Naive B cell (primary cell): Measurements from ENCODE around the gene PLAA. TPM values are rescaled to one million over a fixed set of nuclear protein-coding genes. Genes with fewer than 3 reads are reported as not detected.

ENCODE experiments used
- ATAC-seq, 2 donors: fragments of 150-1000 bp; cut with Tn5 transposase; 2 replicates each; pipeline ENCODE4 v1.10.0; 2021; ENCODE audit warnings: low read depth in 2 of 2, mild to moderate bottlenecking in 2 of 2, moderate library complexity in 2 of 2
- DNase-seq: peaks from one replicate; pipeline ENCODE4 v3.0.0; 2022
- H3K27ac Mint-ChIP-seq, 6 donors: one replicate each; pipeline ENCODE4 v1.8.0; 2020 to 2022; ENCODE audit warnings: mild to moderate bottlenecking in 6 of 6, mixed read lengths in 6 of 6, moderate library complexity in 5 of 6, inconsistent platforms in 2 of 6
- H3K27me3 Mint-ChIP-seq, 3 donors: one replicate each; pipeline ENCODE4 v1.8.0; 2021 to 2022; ENCODE audit warnings: mixed read lengths in 3 of 3, mild to moderate bottlenecking in 1 of 3
- H3K36me3 Mint-ChIP-seq, 2 donors: one replicate each; pipeline ENCODE4 v1.8.0; 2020 to 2022; ENCODE audit warnings: mixed read lengths in 2 of 2, inconsistent platforms in 1 of 2, mild to moderate bottlenecking in 1 of 2
- H3K4me1 Mint-ChIP-seq, 3 donors: one replicate each; pipeline ENCODE4 v1.8.0; 2020 to 2022; ENCODE audit warnings: mixed read lengths in 3 of 3, inconsistent platforms in 1 of 3, mild to moderate bottlenecking in 1 of 3, moderate library complexity in 1 of 3
- H3K4me3 Mint-ChIP-seq, 8 donors: one replicate each; pipeline ENCODE4 v1.8.0; 2020 to 2022; ENCODE audit warnings: mild to moderate bottlenecking in 8 of 8, mixed read lengths in 8 of 8, moderate library complexity in 8 of 8, inconsistent platforms in 2 of 8
- H3K9me3 Mint-ChIP-seq, 7 donors: one replicate each; pipeline ENCODE4 v1.8.0; 2020 to 2022; ENCODE audit warnings: mixed read lengths in 7 of 7, mild to moderate bottlenecking in 5 of 7, inconsistent platforms in 2 of 7, moderate library complexity in 1 of 7
- polyA plus RNA-seq, 6 donors: library from polyadenylated mRNA; unstranded; fragments of 300-500 nt; fragmentation: Illumina TruSeq; gene quantifications; one replicate each; pipeline ENCODE4 v1.2.3, GENCODE V29; 2021; ENCODE audit warnings: low read depth in 6 of 6

PLAA gene
- polyA plus RNA-seq = 10 to 100 TPM; 16.6 to 24.0 (median 22.9) TPM

DNA sequence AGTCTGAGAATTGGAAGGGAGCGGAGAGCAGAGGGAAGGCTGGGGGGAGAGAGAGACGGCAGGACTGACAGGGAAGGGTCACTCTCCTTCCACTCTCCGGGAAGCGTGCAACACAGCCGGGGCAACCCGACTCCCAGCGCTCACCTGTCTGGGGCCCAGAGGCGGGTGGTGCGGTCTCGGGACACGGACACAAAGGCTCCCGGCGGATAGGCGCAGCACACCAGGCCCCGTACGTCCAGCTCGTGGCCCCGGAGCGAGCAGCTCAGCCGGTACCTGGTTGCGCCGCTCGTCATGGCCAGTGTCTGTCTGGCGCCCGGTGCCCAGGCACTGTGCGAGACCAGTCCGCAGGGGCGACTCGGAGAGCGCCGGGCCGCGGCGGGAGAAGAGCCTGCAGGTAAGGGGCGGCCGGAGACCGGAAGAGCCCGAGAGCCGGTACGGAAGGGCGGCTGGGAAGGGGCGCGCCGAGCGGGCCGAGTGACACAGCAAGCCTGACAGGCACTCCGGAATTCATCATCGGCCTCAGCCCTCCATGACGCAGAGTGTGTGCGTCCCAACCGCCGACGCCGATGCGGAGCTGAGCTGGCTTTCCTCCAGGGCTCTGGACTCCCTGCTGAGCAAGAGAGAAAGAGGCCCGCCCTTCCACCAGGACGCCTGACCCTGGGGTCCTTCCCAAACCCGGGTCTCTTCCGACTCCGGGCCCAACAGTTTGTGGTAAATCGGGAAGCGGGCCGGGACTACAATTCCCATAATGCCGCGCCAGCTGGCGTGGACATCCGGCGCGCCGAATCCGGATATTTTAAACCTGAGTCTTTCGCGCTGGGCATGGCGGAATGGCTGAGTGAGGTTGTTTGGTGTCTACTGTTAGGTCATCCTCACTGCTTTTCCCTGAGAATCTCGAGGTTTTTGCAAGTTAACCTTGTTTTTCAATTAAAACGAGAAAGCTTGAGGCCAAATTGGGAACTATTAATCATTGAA, at the start of gene PLAA:
TSS of gene PLAA (minus strand) at position 490 of the 975 bp plus-strand sequence. CDS start at position 293, 197 bp downstream.
- Mint-ChIP-seq H3K4me3 (peak within 1 kb of the TSS; percentile 79 to 99 (median 97)), H3K36me3 (peaks cover 0 to 4% of the 10 kb centered on the region in 2 donors), H3K9me3 (no peaks in the 10 kb centered on the region), H3K27ac (peak within 1 kb of the TSS; percentile 97 to 100 (median 100)), H3K27me3 (peaks cover 0 to 5% (median 4%) of the 10 kb centered on the region in 3 donors), H3K4me1 (peaks cover 26 to 48% (median 29%) of the 10 kb centered on the region in 3 donors)
- ATAC-seq (peak; percentile 94 to 96), DNase-seq (peak; percentile 89)

- Mint-ChIP-seq H3K36me3 (peaks cover 0 to 5% of the 10 kb centered on the region in 2 donors), H3K4me3 (no peak overlapping the region), H3K4me1 (no peaks in the 10 kb centered on the region), H3K9me3 (no peaks in the 10 kb centered on the region), H3K27me3 (no peaks in the 10 kb centered on the region), H3K27ac (peak overlapping the region in 2 of 6 donors; percentile 8 to 59)
- ATAC-seq (no peak), DNase-seq (no peak)
Measured at GRCh38 chr9:26995810-26996209, 48.8 kb upstream of the PLAA start.

- no peak overlapping the region for H3K4me3 Mint-ChIP-seq
Measured at GRCh38 chr9:26983340-26983739, 36.3 kb upstream of the PLAA start.

DNA sequence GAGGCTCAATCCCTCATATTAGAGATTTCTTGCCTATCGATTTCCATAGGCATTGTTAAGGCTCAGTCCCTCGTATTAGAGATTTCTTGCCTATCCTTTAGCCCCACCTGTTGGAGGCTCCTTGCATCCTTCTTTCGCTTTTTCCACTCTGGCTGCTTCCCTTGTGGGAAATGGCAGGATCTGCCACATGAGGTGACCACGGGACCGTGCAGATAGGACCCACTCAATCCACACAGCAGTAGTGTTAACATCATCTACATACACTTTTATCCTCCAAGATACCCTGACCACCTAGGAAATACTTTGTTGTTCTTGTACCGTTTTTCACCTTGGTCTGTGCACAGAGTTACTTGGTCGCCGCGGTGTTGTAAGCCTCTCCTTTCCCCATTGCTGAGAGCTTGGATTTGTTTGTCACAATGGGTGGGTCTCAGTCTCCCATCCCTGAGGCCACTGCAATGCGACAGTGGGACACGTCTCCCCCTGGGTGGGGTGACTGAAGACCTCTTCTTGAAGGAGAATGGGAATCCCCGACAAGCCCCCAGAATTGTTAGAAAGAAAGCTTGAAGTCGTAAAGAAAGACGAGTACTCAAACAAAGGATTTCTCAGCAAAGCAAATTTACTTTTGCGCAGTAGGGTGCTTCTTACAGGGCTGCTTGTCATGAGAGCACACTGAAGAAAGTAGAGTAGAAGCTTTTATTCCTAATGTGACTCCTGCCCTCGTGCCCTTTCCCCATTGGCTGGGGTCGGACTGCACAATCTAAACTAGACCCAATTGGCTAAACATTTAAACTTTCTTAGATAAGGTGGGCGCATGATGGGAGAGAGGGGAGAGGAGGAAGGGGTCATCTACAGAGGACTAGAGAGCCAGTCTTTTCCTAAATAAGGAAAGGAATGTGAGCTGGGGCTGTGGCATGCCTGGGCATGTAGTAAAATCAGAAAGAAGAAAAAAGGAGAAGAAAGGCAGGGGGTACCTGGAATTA, 29.0 kb upstream of the PLAA start:
- Mint-ChIP-seq H3K4me1 (peaks cover 0 to 3% (median 0%) of the 10 kb centered on the region in 3 donors), H3K36me3 (peaks cover 0 to 11% of the 10 kb centered on the region in 2 donors), H3K27me3 (no peaks in the 10 kb centered on the region), H3K4me3 (no peak overlapping the region), H3K27ac (peak overlapping the region in 3 of 6 donors; percentile 3 to 78 (median 35)), H3K9me3 (no peaks in the 10 kb centered on the region)
- ATAC-seq (no peak), DNase-seq (no peak)

More at GRCh38 chr9:26983340-26983739, 36.3 kb upstream of the PLAA start:
- Mint-ChIP-seq H3K4me1 (peaks cover 0 to 5% (median 0%) of the 10 kb centered on the region in 3 donors), H3K27ac (peak overlapping the region in 1 of 6 donors; percentile 83), H3K9me3 (peaks cover 0 to 5% (median 0%) of the 10 kb centered on the region in 7 donors), H3K36me3 (peaks cover 15 to 17% of the 10 kb centered on the region in 2 donors), H3K27me3 (no peaks in the 10 kb centered on the region)
- DNase-seq (no peak), ATAC-seq (no peak)

DNA sequence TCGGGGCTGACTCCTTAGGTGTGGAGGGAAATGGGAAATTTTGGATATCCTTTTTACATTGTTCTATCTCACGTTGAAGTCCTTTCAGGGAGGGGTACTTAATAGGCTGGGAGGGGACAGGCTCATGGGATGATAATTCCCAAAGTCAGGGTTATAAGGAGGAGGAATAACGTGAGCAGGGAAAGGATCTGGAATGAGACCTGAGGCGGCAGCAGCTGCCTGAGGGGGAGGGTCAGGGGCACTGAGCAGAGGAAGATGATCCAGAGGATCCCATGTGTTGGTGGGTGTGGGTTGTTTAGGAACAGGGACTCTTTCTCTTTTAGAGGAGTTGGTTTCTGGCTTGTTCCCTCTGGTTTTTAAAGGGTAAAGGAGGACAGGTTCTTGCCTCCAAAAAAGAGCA, 27.9 kb upstream of the PLAA start:
- ATAC-seq = no peak
- peaks cover 0 to 3% (median 0%) of the 10 kb centered on the region in 3 donors for H3K4me1 Mint-ChIP-seq
- peaks cover 4 to 10% of the 10 kb centered on the region in 2 donors for H3K36me3 Mint-ChIP-seq
- no peak for DNase-seq
- peaks cover 0 to 3% (median 0%) of the 10 kb centered on the region in 7 donors for H3K9me3 Mint-ChIP-seq
- no peaks in the 10 kb centered on the region for H3K27me3 Mint-ChIP-seq
- peak overlapping the region in 1 of 6 donors; percentile 56 for H3K27ac Mint-ChIP-seq
- no peak overlapping the region for H3K4me3 Mint-ChIP-seq

DNA sequence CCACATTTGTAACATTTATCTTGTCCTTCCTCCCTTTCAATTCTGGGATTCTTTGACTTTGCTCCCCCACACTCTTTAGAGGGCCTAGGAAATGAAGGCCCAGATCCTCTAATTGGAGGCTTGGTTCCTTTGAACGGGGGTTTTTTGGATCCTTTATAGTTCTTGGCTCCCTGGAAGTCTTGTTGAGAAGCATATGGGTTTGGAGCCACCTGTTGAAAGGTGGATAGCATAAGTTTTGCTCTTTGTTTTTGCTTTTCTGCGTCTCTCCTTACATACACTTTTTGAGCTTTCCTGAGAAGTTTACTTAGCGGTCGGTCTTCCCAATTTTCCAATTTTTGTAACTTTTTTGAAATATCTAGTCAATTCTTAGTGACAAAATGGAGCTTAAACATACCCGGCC, 26.9 kb upstream of the PLAA start:
- H3K9me3 Mint-ChIP-seq = peaks cover 0 to 6% (median 0%) of the 10 kb centered on the region in 7 donors
- ATAC-seq (no peak), DNase-seq (no peak)
- no peak overlapping the region for H3K4me3 Mint-ChIP-seq
- no peaks in the 10 kb centered on the region for H3K27me3 Mint-ChIP-seq
- H3K36me3 Mint-ChIP-seq = peaks cover 12 to 16% of the 10 kb centered on the region in 2 donors
- H3K27ac Mint-ChIP-seq = no peak overlapping the region
- H3K4me1 Mint-ChIP-seq = peaks cover 0 to 8% (median 0%) of the 10 kb centered on the region in 3 donors

GRCh38 chr9:26971721-26972120, 24.7 kb upstream of the PLAA start:
- DNase-seq (no peak), ATAC-seq (no peak)
- no peak overlapping the region for H3K27ac Mint-ChIP-seq
- H3K27me3 Mint-ChIP-seq = no peaks in the 10 kb centered on the region
- H3K9me3 Mint-ChIP-seq = peaks cover 0 to 6% (median 0%) of the 10 kb centered on the region in 7 donors
- H3K36me3 Mint-ChIP-seq = peaks cover 12 to 21% of the 10 kb centered on the region in 2 donors
- peaks cover 5 to 11% (median 6%) of the 10 kb centered on the region in 3 donors for H3K4me1 Mint-ChIP-seq
- no peak overlapping the region for H3K4me3 Mint-ChIP-seq

DNA sequence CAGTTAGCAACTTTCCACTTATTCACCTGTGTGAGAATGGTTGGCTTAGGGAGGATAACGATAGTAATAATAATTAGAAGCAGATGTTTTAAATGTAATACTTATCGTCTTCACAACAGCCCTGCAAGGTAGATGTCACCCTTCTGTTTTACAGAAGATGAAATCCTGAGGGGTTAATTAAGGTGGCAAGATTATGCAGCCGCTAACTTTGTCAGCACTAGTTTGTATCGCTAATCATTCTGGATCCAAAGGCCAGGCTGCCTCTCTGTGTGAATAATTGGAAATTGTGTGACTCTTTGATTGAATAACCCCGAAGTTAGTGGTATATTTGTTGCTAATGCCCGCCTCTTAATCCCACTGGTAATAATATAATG, 9.8 kb upstream of the PLAA start:
- Mint-ChIP-seq H3K36me3 (no peaks in the 10 kb centered on the region), H3K27ac (peak overlapping the region in 5 of 6 donors; percentile 92 to 99 (median 97)), H3K4me1 (peaks cover 17 to 28% (median 26%) of the 10 kb centered on the region in 3 donors), H3K4me3 (peak overlapping the region; percentile 86 to 98 (median 96)), H3K9me3 (no peaks in the 10 kb centered on the region), H3K27me3 (no peaks in the 10 kb centered on the region)
- ATAC-seq (no peak), DNase-seq (no peak)

DNA sequence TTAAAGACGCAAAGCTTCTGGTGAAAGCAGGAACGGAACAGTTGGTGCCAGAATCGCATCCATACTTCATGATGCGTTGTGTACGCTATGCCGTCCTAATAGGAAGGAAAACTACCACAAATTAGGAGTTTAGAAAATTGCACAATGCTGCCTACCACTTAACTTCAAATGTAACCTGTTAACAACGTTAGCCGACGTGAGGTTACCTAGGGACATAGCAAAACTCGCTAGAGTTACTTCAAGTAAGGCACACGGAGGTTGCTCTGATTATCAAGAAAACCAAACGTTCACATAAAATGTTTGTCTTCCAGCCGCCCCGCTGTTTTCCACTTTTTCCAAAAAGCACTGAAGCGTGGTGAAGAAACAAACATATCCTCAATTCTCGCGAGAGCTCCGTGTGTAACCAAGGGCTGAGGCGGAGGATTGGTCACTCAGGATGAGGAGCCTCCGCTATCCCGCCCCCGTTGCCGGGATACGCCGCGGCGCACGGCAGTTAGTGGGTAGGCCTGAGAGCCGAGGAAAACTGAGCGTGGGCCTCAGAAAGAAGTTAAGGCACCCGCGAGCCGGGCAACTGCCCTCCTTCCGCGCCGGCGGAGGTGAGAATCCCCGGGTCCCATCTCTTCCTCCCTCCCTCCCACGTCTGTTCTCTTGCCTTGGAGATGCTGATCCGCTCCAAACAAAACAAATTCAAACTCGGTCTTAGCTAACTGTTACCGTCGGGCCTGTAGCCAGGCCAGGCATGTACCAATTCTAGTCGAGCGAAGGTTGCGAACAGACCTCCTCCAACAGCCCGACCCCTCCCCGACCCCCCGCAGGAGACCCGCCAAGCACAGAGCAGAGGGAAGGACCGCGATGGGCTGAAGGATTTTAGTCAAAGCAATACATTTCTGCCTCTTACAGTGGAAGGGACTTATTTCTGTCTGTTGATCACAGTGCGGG, 9.1 kb upstream of the PLAA start, which contains the start of gene IFT74:
TSS of gene IFT74 (plus strand) at position 492 of the 939 bp plus-strand sequence. CDS start 5,556 bp downstream, outside the sequence.
- H3K27ac Mint-ChIP-seq = peak within 1 kb of the TSS; percentile 92 to 99 (median 97)
- peaks cover 13 to 23% (median 20%) of the 10 kb centered on the region in 3 donors for H3K4me1 Mint-ChIP-seq
- peak; percentile 92 for DNase-seq

DNA sequence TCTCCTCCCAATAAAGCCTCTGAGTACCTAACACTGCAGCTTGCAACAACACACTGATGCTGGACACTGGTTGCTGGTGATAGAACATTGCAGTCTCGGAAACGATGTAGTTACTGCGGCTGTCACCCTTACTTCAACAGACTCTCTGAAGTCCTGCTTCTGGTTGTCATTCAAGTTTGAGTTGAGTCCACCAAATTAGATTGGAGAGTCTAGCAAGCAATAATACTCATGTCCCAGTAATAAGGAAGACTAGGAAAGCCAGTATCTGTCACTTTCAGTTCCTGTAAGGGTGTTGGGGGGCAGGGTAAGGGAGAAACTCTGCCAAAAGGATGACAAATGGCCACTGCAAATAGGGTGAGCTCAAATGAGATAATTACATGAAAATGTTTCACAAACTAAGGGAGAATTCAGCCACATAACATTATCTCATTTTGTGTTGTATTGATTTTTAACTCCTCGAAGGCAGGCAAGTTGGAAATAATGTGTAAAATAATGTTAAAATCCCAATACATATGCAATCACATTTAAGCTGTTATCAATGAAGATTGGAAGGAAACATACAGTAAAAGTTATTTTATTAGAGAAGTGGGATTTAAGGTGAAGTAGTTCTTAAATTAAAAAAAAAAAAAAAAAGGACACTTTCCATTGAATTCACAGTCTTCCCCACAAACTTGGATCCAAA, 8.3 kb upstream of the PLAA start:
- ATAC-seq = no peak
- no peaks in the 10 kb centered on the region for H3K9me3 Mint-ChIP-seq
- peak overlapping the region; percentile 86 to 98 (median 96) for H3K4me3 Mint-ChIP-seq
- peaks cover 13 to 23% (median 20%) of the 10 kb centered on the region in 3 donors for H3K4me1 Mint-ChIP-seq
- H3K27ac Mint-ChIP-seq = peak overlapping the region; percentile 92 to 99 (median 97)
- H3K27me3 Mint-ChIP-seq = no peaks in the 10 kb centered on the region
- H3K36me3 Mint-ChIP-seq = no peaks in the 10 kb centered on the region
- peak; percentile 14 for DNase-seq

More for the DNA sequence above, 9.1 kb upstream of the PLAA start, which contains the start of gene IFT74:
- no peaks in the 10 kb centered on the region for H3K27me3 Mint-ChIP-seq
- no peaks in the 10 kb centered on the region for H3K36me3 Mint-ChIP-seq
- no peaks in the 10 kb centered on the region for H3K9me3 Mint-ChIP-seq
- H3K4me3 Mint-ChIP-seq = peak within 1 kb of the TSS; percentile 86 to 98 (median 96)
- ATAC-seq = peak; percentile 99 to 100

GRCh38 chr9:26954050-26954508, 7.0 kb upstream of the PLAA start:
- no peak for DNase-seq
- H3K36me3 Mint-ChIP-seq = no peaks in the 10 kb centered on the region
- H3K9me3 Mint-ChIP-seq = no peaks in the 10 kb centered on the region
- H3K4me1 Mint-ChIP-seq = peaks cover 13 to 23% (median 20%) of the 10 kb centered on the region in 3 donors
- ATAC-seq = no peak
- H3K4me3 Mint-ChIP-seq = peak overlapping the region in 5 of 8 donors; percentile 29 to 97 (median 39)
- H3K27me3 Mint-ChIP-seq = peaks cover 0 to 5% (median 4%) of the 10 kb centered on the region in 3 donors
- peak overlapping the region in 3 of 6 donors; percentile 41 to 63 (median 58) for H3K27ac Mint-ChIP-seq
